Spleen (tissue), 10 donors: ENCODE data around the gene EID1. TPM values are rescaled to one million over a fixed set of nuclear protein-coding genes. Genes with fewer than 3 reads are reported as not detected.

Experiments
- polyA plus RNA-seq, 3 donors: library from polyadenylated mRNA; stranded (reverse); fragments of 200-250 nt; gene quantifications; one replicate each; pipeline ENCODE4 v1.2.1, GENCODE V29; 2013
- total RNA-seq, 7 donors: library from RNA; depleted of rRNA in 3 of 7; stranded (reverse); fragments of >200 nt in 3 of 7; fragmentation: NEBNext Ultra II Directional in 4 of 7; extraction: Animal tissue kit (Norgen Biotek cat#: 25700) in 4 of 7; gene quantifications; one replicate each; pipeline versions ENCODE4 v1.1.0 to v1.2.1, GENCODE V29; 2016 to 2021
- donor health status: healthy with polysubstance abuse.
- donor health status: DM: no; HTN: no; CAD: no; lungs with moderate emphysema.
- donor health status: DM: no; HTN: no; CAD: no.
- donor health status: Bipolar disorder and iron deficiency.
- donor health status: healthy.
- donor health status: DM: no; HTN: no; CAD: no.
- donor health status: DM: yes; HTN: yes; CAD: no.

Gene EID1
- total and polyA plus RNA-seq, 10 donors, result 68.4 to 171 (median 115) TPM

Other genes starting within 250 kb of the EID1 start
- 100 to 1,000 TPM in 2 of 7 donors, 10 to 100 TPM in 5; 27.2 to 139 (median 58.1) TPM for gene FBN1, start 232.4 kb upstream of the EID1 start, total RNA-seq
- 1 to 10 TPM; 3.2 to 6.7 (median 5.0) TPM for gene FBN1, start 232.4 kb upstream of the EID1 start, polyA plus RNA-seq
- gene CEP152, start 67.1 kb upstream of the EID1 start, total RNA-seq, result 10 to 100 TPM in 2 of 7 donors, 1 to 10 TPM in 5; 6.5 to 15.1 (median 9.3) TPM
- 1 to 10 TPM; 1.2 to 1.5 (median 1.3) TPM for gene CEP152, start 67.1 kb upstream of the EID1 start, polyA plus RNA-seq
- under 1 TPM in 2 of 7 donors, not detected in 5; 0.26 to 0.27 TPM for gene SHC4, start 85.8 kb downstream of the EID1 start, total RNA-seq
- under 1 TPM; 0.20 to 0.42 (median 0.27) TPM for gene SHC4, start 85.8 kb downstream of the EID1 start, polyA plus RNA-seq
- gene SECISBP2L, start 168.3 kb downstream of the EID1 start, total RNA-seq, result 10 to 100 TPM; 36.7 to 58.7 (median 51.2) TPM
- gene SECISBP2L, start 168.3 kb downstream of the EID1 start, polyA plus RNA-seq, result 1 to 10 TPM; 5.6 to 8.7 (median 5.9) TPM